GM18526 (cell line): ENCODE measurements around the gene MAP2.

Experiments
- POLR2A ChIP-seq: IDR thresholded peaks from 3 replicates; pipeline ENCODE4 v1.6.1; 2011; ENCODE audit not compliant: insufficient read length; ENCODE audit errors: extremely low read depth

Gene MAP2

GRCh38 chr2:209593930-209594329, 170.1 kb downstream of the MAP2 start:
- no peak for TF ChIP-seq POLR2A

GRCh38 chr2:209596262-209596661, 172.4 kb downstream of the MAP2 start:
- TF ChIP-seq POLR2A = no peak

GRCh38 chr2:209600341-209601171, 176.7 kb downstream of the MAP2 start:
- no peak for TF ChIP-seq POLR2A

DNA sequence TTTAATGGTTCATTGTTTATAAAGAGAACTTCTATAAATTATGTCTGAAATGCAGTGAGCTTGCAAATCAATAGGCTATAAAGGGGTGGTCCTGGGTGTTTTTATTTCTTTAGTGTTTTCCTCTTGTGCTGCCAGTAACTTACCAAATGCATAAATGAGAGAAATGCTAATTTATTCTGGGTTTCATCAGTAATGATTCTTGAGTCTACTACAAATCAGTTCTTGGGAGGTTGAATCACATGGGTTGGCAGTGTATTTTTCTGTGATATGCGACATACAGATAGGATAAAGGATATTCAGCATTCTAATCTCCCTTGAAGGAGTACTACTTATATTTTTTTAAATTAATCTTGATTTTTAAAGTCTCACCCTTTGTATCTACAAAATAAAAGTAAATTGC, 177.7 kb downstream of the MAP2 start:
- TF ChIP-seq POLR2A = no peak

DNA sequence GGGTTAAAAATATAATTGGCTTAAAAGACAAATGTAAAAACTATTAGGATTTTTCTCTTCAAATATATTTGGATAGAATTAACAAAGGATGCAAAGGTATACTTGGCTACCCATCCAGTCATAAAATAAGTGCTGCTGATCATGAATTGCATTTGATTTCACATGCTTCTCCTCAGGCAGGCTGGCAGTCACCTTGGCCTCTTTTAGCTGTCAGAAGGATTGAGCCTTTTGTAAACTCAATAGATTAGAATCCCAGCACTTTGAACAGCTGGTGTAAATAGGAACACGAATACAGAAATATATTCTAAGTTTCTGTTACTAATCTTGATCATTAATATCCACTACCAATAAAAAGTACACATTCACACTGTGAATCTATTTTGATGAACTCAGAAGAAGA, 178.4 kb downstream of the MAP2 start:
- no peak for TF ChIP-seq POLR2A

GRCh38 chr2:209609531-209609930, 185.7 kb downstream of the MAP2 start:
- TF ChIP-seq POLR2A = no peak

- no peak for TF ChIP-seq POLR2A
Observed at GRCh38 chr2:209610631-209611030, 186.8 kb downstream of the MAP2 start.

DNA sequence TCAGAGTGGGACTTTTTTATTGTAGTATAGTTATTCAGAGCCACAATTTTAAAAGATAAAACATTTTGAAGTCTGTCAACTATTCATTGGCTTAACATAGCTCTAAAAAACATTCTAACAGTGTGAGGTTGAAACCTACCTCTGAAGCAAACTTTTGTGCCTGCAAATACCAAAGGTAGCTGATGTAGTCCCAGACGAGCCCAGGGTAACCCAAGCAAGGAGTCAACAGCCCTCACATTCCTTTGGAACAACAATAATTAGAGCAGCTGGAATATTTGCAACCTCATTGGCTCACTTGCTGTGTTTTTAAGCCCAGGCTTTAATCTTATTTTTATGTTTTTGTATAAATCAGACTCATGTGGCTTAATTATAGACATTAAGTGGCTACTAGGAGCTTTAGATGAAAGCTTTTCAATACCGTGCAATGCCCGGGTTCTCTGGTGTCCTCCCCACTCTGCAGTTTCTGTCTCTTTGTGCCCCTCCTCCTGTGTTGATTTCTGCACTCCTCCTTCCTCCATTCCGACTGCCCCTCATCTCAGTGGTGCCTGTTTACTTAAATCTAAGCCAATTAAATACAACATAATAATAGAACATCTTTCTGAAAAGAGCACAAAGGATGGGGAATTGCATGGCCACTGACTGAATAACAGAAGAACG, 189.9 kb downstream of the MAP2 start:
- no peak for TF ChIP-seq POLR2A

DNA sequence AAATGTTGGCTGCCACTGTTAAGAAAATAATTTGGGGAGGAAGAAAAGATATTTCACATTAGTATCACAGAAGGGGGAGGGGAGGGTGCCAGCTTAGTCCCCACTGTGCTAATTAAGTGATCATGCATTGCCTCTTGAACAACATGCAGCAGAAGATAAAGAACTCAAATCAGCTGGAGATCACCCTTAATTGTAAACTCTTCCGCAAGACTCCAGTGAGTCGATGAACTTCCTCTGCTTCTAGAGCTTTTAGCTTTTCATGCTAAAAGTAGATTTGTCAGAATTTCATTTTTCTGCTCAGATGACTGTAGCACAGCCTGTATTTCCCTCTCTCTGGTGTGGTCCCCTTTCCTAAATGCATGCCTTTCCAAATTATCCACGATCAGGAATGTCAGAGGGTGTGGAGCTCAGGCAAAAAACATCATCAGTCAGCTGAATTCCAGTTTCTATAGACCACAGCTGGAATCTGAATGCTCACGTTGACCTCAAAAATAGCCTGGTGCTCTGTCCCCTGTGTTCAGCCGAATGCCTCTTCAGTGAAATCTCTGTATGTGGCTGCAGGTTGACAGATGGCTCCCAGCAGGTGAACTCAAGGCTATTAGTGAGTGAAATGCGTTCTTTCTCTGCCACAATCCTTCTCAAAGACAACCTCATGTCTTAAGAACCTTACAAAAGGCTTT, 191.0 kb downstream of the MAP2 start:
- no peak for TF ChIP-seq POLR2A

GRCh38 chr2:209619782-209620181, 195.9 kb downstream of the MAP2 start:
- no peak for TF ChIP-seq POLR2A

DNA sequence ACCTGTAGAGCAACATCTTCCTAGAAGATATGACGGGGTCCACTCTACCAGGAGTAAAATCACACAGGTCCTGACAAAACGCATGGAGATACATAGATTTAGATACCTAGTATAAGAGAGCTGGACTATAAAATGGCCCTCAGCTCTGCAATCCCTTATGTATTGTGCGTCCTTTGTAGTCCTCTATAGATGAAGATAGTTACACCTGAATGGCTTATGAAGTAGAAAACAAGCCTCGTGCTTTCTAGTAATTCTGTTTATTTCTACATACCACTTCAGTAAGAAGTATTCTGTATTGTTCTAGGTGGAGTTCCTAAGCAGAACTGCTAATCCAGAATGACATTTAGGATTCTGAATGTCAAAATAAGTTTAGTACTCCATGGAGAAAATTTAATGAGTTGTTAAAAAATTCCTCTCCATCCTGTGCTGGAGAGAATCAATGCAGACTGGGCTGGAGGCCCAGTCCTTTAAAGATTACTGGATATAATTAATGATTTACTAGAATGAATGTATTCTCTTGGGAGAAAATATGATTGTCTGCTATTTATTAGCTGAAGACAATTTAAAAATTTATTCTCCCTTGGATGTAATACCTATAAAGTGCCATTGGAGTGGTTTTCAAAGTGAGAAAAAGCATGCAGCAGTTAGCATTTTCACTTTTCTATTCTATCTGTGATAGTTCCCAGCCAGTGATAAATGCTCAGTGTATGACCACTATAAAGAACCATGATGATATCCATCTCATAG, 200.5 kb downstream of the MAP2 start:
- no peak for TF ChIP-seq POLR2A

DNA sequence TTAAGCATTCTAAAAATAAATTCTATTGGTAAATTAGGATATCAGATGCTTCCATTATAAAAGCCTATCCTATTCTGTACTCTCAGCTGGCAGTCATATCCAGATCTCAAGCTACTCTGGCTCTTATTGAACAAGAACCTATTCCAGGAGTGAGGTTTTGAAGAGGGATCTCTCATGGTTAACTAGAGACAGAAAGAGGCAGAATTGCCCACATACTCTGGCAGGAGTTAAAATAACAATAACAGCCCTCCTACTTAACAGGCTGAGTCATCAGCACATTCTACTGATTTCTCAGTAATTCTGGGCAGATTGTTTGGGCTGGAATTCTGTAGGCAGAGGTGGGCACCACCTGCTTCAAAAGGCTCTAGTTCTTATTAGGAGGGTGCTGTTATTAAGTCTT, 205.8 kb downstream of the MAP2 start:
- no peak for TF ChIP-seq POLR2A

DNA sequence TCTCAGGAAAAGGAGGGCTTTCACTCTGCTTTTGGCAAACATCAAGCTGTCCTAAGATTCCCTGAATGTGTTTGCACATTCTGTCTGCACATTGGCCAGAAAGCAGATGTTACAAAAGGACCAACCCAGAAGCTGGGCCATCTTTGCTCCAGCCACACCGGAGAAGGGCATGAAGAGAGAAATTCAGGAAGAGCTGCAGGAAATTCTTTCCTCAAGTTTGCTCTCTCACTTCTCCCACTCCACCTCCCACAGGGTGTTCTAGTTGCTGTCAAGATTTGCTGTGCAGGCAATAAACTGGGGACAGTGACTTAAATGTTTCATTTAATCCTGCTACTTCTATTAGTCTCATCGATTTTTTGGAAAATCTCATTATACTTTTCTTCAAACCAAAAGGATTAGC, 210.1 kb downstream of the MAP2 start:
- no peak for TF ChIP-seq POLR2A

GRCh38 chr2:209636076-209636475, 212.2 kb downstream of the MAP2 start:
- TF ChIP-seq POLR2A = no peak

- TF ChIP-seq POLR2A = no peak
Observed at GRCh38 chr2:209637293-209637692, 213.4 kb downstream of the MAP2 start.
